GM21737 (cell line): ENCODE results near the gene EPHA2.

ENCODE experiments used
- ATAC-seq: cut with Tn5 transposase; IDR thresholded peaks from one replicate; pipeline ENCODE4 v1.9.1; 2021; ENCODE audit warnings: mild to moderate bottlenecking, moderate library complexity; ENCODE audit not compliant: unreplicated experiment

The EPHA2 gene

GRCh38 chr1:16095447-16095846 lies 60.4 kb downstream of the EPHA2 start:
- no peak for ATAC-seq

GRCh38 chr1:16094453-16095158 lies 61.3 kb downstream of the EPHA2 start:
- ATAC-seq: no peak

GRCh38 chr1:16093611-16094010 lies 62.3 kb downstream of the EPHA2 start:
- no peak for ATAC-seq

GRCh38 chr1:16092923-16093511 lies 62.9 kb downstream of the EPHA2 start:
- ATAC-seq: no peak

GRCh38 chr1:16092097-16092922 lies 63.6 kb downstream of the EPHA2 start:
- no peak for ATAC-seq

- ATAC-seq: no peak
These were observed 64.6 kb downstream of the EPHA2 start for GRCh38 chr1:16091296-16091695.

GRCh38 chr1:16090076-16090826 lies 65.6 kb downstream of the EPHA2 start:
- no peak for ATAC-seq

GRCh38 chr1:16088996-16089395 lies 66.9 kb downstream of the EPHA2 start:
- ATAC-seq: no peak

- ATAC-seq: no peak
These were observed 67.4 kb downstream of the EPHA2 start for GRCh38 chr1:16088351-16088911.

GRCh38 chr1:16087733-16088132 lies 68.1 kb downstream of the EPHA2 start:
- no peak for ATAC-seq

GRCh38 chr1:16085522-16085921 lies 70.3 kb downstream of the EPHA2 start:
- no peak for ATAC-seq

- ATAC-seq: no peak
These were observed 72.4 kb downstream of the EPHA2 start for GRCh38 chr1:16083486-16083885.

- no peak for ATAC-seq
These were observed 73.4 kb downstream of the EPHA2 start for GRCh38 chr1:16082283-16083038.

- no peak for ATAC-seq
These were observed 74.2 kb downstream of the EPHA2 start for GRCh38 chr1:16081636-16082035.

- no peak for ATAC-seq
These were observed 75.3 kb downstream of the EPHA2 start for GRCh38 chr1:16080422-16081150.

- no peak for ATAC-seq
These were observed 76.8 kb downstream of the EPHA2 start for GRCh38 chr1:16078925-16079656.

- no peak for ATAC-seq
These were observed 78.2 kb downstream of the EPHA2 start for GRCh38 chr1:16077406-16078245.

GRCh38 chr1:16076865-16077238 lies 79.0 kb downstream of the EPHA2 start:
- ATAC-seq: no peak
